MM.1S (cell line): Measurements from ENCODE around the gene BEGAIN.

Experiments used
- EZH2phosphoT487 ChIP-seq: fragments of 300-600 bp; sonication (generic); IDR thresholded peaks from 2 replicates; pipeline ENCODE4 v1.6.1; 2018; ENCODE audit warnings: antibody characterized with exemption, low read length
- TF ChIP-seq, protein P1 (sequence below): fragments of 300-600 bp; sonication (generic); IDR thresholded peaks from 2 replicates; pipeline ENCODE4 v1.5.1; 2016; ENCODE audit warnings: antibody characterized with exemption, low read length, mixed read lengths

DNA sequence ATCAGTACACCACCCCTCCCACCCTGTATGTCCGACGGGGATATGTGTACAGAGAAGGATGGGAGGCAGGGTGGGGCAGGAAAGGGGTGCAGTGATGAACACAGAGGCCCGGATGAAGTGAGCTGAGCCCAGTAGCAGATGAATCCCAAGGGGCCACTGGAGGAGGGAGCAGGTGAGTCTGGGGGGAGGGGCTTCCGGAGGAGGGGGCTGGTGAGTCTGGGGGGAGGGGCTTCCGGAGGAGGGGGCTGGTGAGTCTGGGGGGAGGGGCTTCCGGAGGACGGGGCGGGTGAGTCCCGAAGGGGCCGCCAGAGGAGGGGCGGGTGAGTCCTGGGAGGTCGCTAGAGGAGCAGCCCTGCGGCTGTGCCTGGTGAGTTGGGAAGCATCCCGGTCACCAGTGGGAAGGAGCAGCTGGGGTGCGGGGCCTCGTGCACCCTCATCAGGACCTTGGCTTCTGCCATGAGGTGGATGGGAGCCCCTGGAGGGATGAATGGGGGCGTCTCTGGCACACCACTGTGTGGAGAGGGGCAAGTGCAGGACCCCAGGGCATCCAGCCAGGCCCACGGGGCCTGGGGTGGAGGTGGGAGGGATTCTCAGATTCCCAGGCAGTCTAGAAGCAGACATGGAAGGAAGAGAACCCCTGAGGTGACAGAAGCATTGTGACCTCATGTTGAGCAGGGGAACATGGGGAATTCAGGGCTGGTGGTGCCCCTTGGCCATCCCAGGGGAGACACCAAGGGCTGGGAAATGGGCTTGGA is 14.0 kb downstream of the BEGAIN start:
- TF ChIP-seq, protein P1, sequence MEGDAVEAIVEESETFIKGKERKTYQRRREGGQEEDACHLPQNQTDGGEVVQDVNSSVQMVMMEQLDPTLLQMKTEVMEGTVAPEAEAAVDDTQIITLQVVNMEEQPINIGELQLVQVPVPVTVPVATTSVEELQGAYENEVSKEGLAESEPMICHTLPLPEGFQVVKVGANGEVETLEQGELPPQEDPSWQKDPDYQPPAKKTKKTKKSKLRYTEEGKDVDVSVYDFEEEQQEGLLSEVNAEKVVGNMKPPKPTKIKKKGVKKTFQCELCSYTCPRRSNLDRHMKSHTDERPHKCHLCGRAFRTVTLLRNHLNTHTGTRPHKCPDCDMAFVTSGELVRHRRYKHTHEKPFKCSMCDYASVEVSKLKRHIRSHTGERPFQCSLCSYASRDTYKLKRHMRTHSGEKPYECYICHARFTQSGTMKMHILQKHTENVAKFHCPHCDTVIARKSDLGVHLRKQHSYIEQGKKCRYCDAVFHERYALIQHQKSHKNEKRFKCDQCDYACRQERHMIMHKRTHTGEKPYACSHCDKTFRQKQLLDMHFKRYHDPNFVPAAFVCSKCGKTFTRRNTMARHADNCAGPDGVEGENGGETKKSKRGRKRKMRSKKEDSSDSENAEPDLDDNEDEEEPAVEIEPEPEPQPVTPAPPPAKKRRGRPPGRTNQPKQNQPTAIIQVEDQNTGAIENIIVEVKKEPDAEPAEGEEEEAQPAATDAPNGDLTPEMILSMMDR, result no peak
- no peak for TF ChIP-seq EZH2phosphoT487
